ENCODE data around the gene RPS6KB1. TPM values are rescaled to one million over a fixed set of nuclear protein-coding genes. Genes with fewer than 3 reads are reported as not detected.
"Not testable (repeated sequence)": the region's sequence is repeated elsewhere in the genome, so short reads cannot be mapped to it uniquely, and the experiment has no call there.

Gene RPS6KB1
- 29.2 TPM for polyA plus RNA-seq (2013, experiment 1 of 2; ENCODE audit: insufficient read length)
- 24.9 TPM for polyA plus RNA-seq (2013, experiment 2 of 2; ENCODE audit: insufficient read length)

DNA sequence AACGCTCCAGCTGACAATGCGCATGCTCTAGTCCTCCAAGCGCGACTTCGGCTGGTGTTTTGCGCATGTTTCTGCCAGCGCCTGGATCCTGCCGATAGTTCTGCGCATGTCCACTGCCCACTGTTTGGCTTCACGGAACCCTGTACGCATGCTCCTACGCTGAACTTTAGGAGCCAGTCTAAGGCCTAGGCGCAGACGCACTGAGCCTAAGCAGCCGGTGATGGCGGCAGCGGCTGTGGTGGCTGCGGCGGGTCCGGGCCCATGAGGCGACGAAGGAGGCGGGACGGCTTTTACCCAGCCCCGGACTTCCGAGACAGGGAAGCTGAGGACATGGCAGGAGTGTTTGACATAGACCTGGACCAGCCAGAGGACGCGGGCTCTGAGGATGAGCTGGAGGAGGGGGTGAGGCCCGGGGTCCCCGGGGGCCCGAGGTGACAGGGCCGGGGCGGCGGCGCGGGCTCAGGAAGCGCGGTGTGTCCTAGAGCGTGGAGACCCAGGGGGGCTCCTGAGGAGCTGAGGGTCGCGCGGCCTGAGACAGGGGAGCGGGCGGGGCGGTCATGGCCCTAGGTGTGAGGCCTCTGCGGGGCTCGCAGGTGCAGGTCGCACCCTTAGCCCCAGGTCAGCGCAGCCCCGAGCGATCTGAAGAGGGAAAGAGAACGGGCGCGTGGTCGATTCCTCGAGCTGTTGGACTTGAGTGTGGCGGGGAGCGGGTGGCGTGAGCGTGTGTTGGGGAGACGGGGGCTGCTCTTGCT, at the start of gene RPS6KB1, which contains the start of gene TUBD1:
RPS6KB1 (plus strand) TSS at position 198 of the 752 bp plus-strand sequence; CDS start at position 262, 64 bp downstream.
TUBD1 (minus strand) TSS at position 20 of the 752 bp plus-strand sequence. CDS start 1,941 bp downstream, outside the sequence.
- DNase-seq: peak; percentile 99

DNA sequence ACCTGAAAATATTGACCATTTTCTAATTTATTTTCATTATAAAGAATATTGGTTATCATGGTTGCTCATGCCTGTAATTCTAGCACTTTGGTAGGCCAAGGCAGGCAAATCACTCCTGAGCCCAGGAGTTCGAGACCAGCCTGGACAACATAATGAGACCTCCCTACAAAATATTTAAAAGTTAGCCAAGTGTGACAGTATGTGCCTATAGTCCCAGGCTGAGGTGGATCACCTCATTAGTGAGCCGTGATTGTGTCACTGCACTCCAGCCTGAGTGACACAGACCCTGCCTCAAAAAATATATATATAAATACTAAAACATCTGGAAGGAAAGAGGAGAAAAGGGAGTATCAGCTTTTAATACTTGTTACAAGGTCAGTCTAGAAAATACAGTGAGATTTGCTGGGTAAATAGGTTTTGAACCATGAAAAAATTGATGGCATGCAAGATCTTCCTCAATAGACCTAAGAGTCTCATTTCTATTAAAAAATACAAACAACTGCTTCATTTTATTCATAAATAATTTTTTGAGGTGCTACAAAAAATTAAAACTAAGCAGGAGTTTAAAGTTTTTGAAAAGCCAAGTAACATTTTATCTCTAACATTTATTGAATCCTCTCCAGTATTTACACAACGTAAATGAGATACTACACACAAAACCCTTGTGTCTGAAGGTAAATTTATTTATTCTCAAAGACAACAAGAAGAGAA, 47.9 kb upstream of the RPS6KB1 start:
- DNase-seq: peak; percentile 56

DNA sequence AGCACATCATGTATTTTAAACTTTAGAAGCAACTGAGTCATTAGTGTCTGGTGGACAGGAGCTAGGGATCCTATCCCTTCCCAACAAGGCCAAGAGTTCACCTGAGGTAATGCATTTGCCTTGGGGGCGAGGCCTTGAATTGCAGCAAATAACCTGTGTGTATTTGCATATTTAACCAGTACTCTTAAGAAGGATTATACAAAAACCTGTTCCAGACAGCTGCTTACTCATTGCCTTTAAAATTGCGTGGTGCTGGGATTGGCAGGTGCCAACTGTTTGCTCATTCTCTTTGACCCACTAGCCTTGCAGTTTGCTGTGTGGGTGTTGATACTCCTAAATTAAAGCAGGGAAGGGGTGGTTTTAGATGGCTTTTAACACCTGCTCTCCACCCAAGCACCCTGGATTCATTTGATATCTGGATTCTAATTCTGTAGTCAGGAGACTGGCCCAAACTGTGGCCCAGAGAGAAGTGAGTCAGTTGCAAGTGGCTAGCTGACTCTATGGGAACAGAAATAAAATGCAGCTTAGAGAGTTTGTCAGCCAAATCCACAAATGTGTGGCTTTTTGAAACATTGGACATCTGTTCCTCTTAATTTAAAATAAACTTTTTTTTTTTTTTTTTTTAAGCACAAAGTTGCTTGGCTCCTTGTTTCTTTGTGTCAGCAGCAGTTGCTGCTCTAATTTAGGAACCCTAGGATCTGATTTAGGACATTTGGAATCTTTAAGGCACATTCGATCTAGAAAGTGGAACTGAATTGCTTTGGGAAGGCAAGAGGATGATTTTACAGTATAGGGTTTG, 47.1 kb upstream of the RPS6KB1 start:
- peak; percentile 84 for DNase-seq

GRCh38 chr17:59846394-59847165, 46.3 kb upstream of the RPS6KB1 start:
- peak; percentile 82 for DNase-seq

GRCh38 chr17:59848385-59848668, 44.6 kb upstream of the RPS6KB1 start:
- DNase-seq: no peak

- peak; percentile 74 for DNase-seq
These were observed 44.1 kb upstream of the RPS6KB1 start for GRCh38 chr17:59848778-59849177.

- not testable (repeated sequence) for DNase-seq
These were observed 42.6 kb upstream of the RPS6KB1 start for GRCh38 chr17:59850311-59850710.

DNA sequence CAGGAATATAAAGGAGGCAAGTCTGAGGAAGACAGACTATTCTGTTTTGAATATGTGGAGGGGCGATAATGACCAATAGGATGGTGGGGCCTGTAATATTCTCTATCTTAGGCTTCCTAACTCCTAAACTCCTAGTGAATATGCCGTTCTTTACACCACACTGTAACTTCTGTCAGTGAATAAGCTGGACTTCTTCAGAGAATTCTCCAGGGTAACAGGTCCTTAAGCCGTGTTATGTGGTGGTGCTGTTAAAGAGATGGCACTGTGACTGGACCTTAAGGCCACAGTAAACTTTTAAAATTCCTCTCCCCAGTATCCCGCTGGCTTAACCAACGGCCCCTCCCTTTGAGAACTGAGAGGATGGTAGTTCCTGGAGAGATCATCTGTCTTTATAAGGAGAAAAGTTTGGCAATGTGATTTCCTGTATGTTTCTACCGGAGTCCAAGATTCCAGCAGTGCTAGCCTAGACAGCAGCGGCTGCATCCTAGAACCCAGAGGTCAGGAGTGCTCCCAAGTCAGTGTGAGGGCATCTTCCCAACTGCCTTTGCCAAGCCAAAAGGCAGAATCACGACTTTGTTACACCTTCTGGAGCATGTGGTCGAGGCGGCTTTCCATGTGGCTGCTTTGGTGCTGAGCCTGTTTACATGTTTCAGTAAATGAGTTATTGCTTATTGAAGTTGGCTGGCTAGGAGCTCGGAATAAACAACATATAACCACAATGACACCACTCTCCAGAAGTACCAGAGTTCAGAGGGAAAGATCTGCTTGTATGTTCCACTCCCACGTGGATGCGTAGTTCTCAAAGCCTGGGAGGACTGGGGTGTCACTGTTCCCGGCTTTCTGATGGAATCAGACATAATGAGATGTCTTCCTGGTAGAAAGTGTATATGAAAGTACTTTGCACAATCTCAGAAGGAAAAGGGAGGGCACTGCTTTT, 41.2 kb upstream of the RPS6KB1 start:
- peak; percentile 85 for DNase-seq

- DNase-seq: not testable (repeated sequence)
These were observed 40.1 kb upstream of the RPS6KB1 start for GRCh38 chr17:59852847-59853167.

DNA sequence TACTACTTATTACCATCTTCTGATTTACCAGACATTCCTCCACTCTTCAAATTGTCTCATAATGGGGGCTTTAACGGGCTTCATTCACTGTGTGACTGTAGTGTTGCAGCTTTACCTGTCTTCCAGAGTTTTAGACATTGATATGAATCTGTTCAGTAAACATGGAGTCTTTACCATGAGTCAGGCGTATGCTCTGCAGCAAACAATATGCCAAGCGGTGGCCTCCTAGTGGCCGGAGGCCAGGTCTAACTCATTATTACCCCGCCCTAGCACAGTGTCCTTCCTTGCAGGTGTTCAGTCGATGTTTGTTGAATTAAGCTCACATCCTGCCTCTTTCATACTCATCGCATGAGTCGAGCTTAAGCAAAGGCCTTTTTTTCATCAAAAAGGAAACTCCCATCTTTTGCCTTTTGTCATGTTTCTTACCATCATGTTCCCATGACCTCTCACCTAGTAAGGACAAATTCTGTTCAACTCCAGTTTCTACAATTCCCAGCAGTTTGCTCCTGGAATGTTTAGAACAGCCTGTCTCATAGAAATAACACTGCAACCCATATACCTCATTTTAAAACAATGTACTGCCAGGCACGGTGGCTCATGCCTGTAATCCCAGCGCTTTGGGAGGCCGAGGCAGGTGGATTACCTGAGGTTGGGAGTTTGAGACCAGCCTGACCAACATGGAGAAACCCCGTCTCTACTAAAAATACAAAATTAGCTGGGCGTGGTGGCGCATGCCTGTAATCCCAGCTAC, 39.6 kb upstream of the RPS6KB1 start:
- DNase-seq: peak; percentile 75

DNA sequence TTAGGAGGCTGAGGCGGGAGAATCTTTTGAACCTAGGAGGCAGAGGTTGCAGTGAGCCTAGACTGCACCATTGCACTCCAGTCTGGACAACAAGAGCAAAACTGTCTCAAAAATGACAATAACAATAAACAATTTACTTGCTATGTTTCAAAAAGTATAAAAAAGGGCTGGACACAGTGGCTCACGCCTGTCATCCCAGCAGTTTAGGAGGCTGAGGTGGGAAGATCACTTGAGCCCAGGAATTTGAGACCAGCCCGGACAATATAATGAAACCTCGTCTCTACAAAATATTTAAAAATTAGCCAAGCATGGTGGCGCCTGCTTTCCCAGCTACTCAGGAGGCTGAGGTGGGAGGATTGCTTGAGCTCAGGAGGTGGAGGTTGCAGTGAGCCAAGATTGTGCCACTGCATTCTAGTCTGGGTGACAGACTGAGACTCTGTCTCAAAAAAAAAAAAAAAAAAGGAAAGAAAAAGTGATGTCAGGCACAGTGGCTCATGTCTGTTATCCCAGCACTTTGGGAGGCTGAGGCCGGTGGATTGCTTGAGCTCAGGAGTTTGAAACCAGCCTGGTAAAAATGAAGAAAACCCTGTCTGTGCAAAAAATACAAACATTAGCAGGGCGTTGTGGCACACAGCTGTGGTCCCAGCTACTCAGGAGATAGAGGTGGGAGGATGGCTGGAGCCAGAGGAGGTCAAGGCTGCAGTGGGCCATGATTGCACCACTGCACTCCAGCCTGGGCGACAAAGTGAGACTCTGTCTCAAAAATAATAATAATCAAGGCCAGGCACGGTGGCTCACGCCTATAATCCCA, 38.8 kb upstream of the RPS6KB1 start:
- DNase-seq: not testable (repeated sequence)

DNA sequence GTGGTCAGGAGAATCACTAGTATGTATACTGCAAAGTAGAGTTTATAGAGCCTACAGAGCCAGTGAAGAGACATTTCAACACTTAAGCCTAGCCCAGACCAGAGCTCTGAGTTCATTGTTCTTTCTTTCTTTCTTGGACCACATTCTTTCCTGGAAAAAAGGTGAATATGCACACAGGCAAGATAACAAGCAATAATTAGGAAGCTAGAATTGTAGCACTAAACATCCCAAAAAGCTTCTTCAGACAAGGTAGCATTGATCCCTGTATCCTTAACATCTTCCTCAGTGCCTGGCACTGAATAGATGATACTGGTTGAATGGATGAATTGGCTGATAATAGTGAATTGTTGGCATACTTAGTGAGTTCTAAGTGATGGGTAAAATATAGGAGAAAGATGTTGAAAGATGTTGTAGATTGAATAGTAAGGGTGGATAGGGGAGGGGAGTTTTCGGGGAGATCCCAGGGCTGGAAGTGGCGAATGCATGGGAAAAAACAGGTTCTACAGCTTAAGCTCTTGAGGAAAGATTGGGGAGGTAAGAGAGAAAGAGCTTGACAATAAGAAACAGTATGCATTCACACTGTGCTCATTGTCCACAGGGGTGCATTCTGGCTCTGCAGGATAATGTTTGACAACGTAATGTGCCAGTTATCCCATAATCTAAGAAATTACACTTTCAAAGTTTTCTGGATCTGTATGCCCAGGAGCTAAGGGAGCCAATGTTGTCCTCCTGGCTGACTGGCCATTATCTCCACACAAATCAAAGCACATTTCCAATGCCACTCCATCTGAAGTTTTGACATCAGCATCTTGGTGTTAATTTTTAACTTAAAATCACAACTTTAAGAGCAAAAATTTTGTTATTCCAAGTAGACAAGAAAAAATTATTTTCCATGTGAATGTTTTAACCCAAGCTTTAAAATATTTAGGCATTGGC, 35.8 kb upstream of the RPS6KB1 start:
- no peak for DNase-seq

DNA sequence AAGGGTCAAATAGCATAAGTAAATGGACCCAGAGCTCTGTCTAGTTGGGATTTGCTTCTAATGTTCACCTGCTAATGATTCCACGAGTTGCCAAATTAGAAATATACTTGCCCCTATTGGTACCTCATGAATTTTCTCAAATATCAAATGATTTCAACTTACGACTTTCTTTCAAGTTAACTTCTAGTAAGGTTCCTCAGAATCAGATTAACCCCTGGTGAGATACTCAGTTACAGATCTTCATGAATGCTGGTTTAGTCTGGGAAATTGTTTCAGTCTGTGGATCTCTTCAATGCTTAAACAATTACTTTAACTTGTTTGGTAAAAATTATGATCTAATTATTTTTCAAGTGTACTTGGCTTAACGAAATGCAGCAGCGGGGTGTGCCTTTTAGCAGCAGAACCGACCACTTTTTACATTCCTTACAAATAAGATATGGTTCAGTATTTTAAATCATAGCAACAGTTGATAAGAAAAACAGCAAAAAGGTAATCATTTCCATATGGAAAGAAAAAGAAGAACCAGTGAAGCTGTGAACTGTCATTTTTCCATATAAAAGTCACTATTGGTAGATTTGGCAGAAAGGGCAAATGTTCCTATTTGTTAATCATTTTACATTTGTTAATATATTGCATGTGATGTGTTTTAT, 34.6 kb upstream of the RPS6KB1 start:
- peak; percentile 51 for DNase-seq

- DNase-seq: no peak
These were observed 34.0 kb upstream of the RPS6KB1 start for GRCh38 chr17:59858932-59859331.

GRCh38 chr17:59859444-59860025, 33.4 kb upstream of the RPS6KB1 start:
- DNase-seq: peak; percentile 69

DNA sequence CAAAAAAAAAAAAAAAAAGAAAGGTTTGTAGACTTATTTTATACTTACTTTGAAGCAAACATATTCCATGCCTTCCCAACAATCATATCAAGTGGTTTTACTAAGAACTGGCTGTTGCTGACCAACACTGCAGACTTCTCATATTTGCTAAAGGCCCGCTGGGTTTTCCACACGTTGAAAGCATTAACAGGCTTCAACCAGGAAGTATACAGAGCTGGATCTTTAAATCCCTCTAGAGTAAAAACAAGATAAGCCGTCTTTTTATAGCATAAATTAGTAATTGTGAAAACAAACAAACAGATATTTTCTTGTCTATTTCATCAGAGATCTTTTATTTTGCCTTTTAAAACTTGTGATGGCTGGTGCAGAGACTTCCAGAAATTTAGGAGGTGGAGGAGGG, 29.3 kb upstream of the RPS6KB1 start:
- no peak for DNase-seq

GRCh38 chr17:59869941-59870218, 23.0 kb upstream of the RPS6KB1 start:
- no peak for DNase-seq

- no peak for DNase-seq
These were observed 22.4 kb upstream of the RPS6KB1 start for GRCh38 chr17:59870482-59870881.

All from fibroblast of skin of abdomen (primary cell).